K562 (cell line): ENCODE data around the gene NAXE. TPM values are rescaled to one million over a fixed set of nuclear protein-coding genes. Genes with fewer than 3 reads are reported as not detected.

Source experiments
- CAMTA2 ChIP-seq: fragments of 250-450 bp; sonication (Bioruptor Pico); conservative IDR thresholded peaks from 2 replicates; pipeline ENCODE4 v1.5.1; 2022
- GABPB1 ChIP-seq: sonication (generic); formaldehyde crosslinking; IDR thresholded peaks from 2 replicates; pipeline ENCODE4 v1.8.0; 2022; ENCODE audit warnings: mild to moderate bottlenecking, missing genetic modification reagents
- LARP7 ChIP-seq: fragments of 450-650 bp; IDR thresholded peaks from 2 replicates; pipeline ENCODE4 v1.6.1; 2016
- NR2F6 ChIP-seq: fragments of 450-650 bp; formaldehyde crosslinking; IDR thresholded peaks from 2 replicates; pipeline ENCODE4 v1.4.0; 2020; ENCODE audit warnings: mild to moderate bottlenecking
- PHF21A ChIP-seq: fragments of 450-650 bp; IDR thresholded peaks from 2 replicates; pipeline ENCODE4 v1.6.1; 2017; ENCODE audit warnings: low read depth, borderline replicate concordance
- PYGO2 ChIP-seq: fragments of 450-650 bp; IDR thresholded peaks from 2 replicates; pipeline ENCODE4 v1.6.1; 2016; ENCODE audit warnings: mild to moderate bottlenecking, missing genetic modification characterization, moderate library complexity, missing compliant biosample characterization
- RBM15 ChIP-seq: fragments of 200-400 bp; formaldehyde crosslinking; IDR thresholded peaks from 2 replicates; pipeline ENCODE4 v1.6.1; 2018; ENCODE audit warnings: mild to moderate bottlenecking, low read length, moderate library complexity; ENCODE audit not compliant: insufficient read depth
- RBM34 ChIP-seq: fragments of 200-400 bp; formaldehyde crosslinking; IDR thresholded peaks from 2 replicates; pipeline ENCODE4 v1.6.1; 2018; ENCODE audit warnings: low read length, borderline replicate concordance; ENCODE audit not compliant: insufficient read depth
- SAFB2 ChIP-seq: fragments of 200-400 bp; formaldehyde crosslinking; IDR thresholded peaks from 2 replicates; pipeline ENCODE4 v1.6.1; 2018; ENCODE audit warnings: borderline replicate concordance, low read length, low read depth, moderate library complexity; ENCODE audit not compliant: severe bottlenecking
- TEAD4 ChIP-seq, 2 experiments: sonication (generic) in 1 of 2; formaldehyde crosslinking in 1 of 2; IDR thresholded peaks; 2 replicates each; pipeline versions ENCODE4 v1.6.1 to v1.8.0; 2012 to 2022; ENCODE audit warnings: borderline replicate concordance in 1 of 2, inconsistent platforms in 1 of 2, low read length in 1 of 2, mild to moderate bottlenecking in 1 of 2, missing genetic modification reagents in 1 of 2
- THRA ChIP-seq: fragments of 450-650 bp; IDR thresholded peaks from 2 replicates; pipeline ENCODE4 v1.6.1; 2017; ENCODE audit warnings: mild to moderate bottlenecking, moderate library complexity
- THRAP3 ChIP-seq: fragments of 450-650 bp; IDR thresholded peaks from 2 replicates; pipeline ENCODE4 v1.6.1; 2016; ENCODE audit warnings: mild to moderate bottlenecking, inconsistent platforms, borderline replicate concordance
- ZBTB11 ChIP-seq, 3 experiments: fragments of 200-800 bp in 1 of 3; fragments of 250-450 bp in 1 of 3; fragments of 450-650 bp in 1 of 3; sonication (Bioruptor Pico) in 1 of 3; sonication (Bioruptor generic) in 1 of 3; formaldehyde crosslinking in 1 of 3; IDR thresholded peaks; 2 replicates each; pipeline versions ENCODE4 v1.6.1 to v1.8.0; 2016 to 2022; ENCODE audit warnings: mild to moderate bottlenecking in 2 of 3, missing genetic modification characterization in 2 of 3, missing compliant biosample characterization in 1 of 3, moderate library complexity in 1 of 3
- ZNF274 ChIP-seq: IDR thresholded peaks from 2 replicates; pipeline ENCODE4 v1.6.1; 2011; ENCODE audit warnings: low read depth, mild to moderate bottlenecking, low read length, moderate library complexity, borderline replicate concordance
- ZNF324 ChIP-seq: fragments of 250-450 bp; sonication (Bioruptor Pico); IDR thresholded peaks from 2 replicates; pipeline ENCODE4 v1.4.0; 2020; ENCODE audit warnings: mild to moderate bottlenecking
- ZNF695 ChIP-seq: fragments of 450-650 bp; formaldehyde crosslinking; IDR thresholded peaks from 2 replicates; pipeline ENCODE4 v1.4.0; 2020; ENCODE audit warnings: mild to moderate bottlenecking, moderate library complexity
- ZNF785 ChIP-seq: fragments of 250-450 bp; sonication (Bioruptor Pico); IDR thresholded peaks from 2 replicates; pipeline ENCODE4 v1.4.0; 2020; ENCODE audit warnings: mild to moderate bottlenecking
- polyA plus RNA-seq, 8 experiments: library from polyadenylated mRNA; depleted of rRNA in 4 of 8; stranded (reverse) in 5 of 8; unstranded in 3 of 8; fragments of >200 nt; fragmentation: Nextera tagmentation in 2 of 8; fragmentation: Illumina TruSeq in 1 of 8; extraction: Ambion mirVana in 2 of 8; extraction: Trizol in 1 of 8; gene quantifications; 2 replicates each; pipeline versions ENCODE4 v1.2.1 to v1.2.3, GENCODE V29; 2011 to 2014; ENCODE audit warnings: inconsistent platforms in 1 of 8, missing spikeins in 1 of 8
- total RNA-seq, 7 experiments: library from RNA; depleted of rRNA in 6 of 7; stranded (reverse); fragments of >200 nt in 6 of 7; fragmentation: Illumina TruSeq in 2 of 7; extraction: Trizol in 2 of 7; gene quantifications; 2 replicates each; pipeline versions ENCODE4 v1.2.1 to v1.2.3, GENCODE V29; 2011 to 2021; ENCODE audit warnings: low replicate concordance in 1 of 7
- TF ChIP-seq, protein P1 (sequence below): fragments of 250-450 bp; sonication (Bioruptor Pico); IDR thresholded peaks from 2 replicates; pipeline ENCODE4 v1.5.0; 2021; ENCODE audit warnings: mild to moderate bottlenecking, moderate library complexity
- TF ChIP-seq, protein P2 (sequence below): fragments of 250-450 bp; sonication (Bioruptor Pico); IDR thresholded peaks from 2 replicates; pipeline ENCODE4 v1.8.0; 2021; ENCODE audit warnings: moderate library complexity, mild to moderate bottlenecking, inconsistent platforms

Gene NAXE
- total and polyA plus RNA-seq, 9 of the 15 experiments (the other 6 are each of a cell fraction or from before 2014, with no cell fraction given) = 27.3 to 137 (median 90.0) TPM

DNA sequence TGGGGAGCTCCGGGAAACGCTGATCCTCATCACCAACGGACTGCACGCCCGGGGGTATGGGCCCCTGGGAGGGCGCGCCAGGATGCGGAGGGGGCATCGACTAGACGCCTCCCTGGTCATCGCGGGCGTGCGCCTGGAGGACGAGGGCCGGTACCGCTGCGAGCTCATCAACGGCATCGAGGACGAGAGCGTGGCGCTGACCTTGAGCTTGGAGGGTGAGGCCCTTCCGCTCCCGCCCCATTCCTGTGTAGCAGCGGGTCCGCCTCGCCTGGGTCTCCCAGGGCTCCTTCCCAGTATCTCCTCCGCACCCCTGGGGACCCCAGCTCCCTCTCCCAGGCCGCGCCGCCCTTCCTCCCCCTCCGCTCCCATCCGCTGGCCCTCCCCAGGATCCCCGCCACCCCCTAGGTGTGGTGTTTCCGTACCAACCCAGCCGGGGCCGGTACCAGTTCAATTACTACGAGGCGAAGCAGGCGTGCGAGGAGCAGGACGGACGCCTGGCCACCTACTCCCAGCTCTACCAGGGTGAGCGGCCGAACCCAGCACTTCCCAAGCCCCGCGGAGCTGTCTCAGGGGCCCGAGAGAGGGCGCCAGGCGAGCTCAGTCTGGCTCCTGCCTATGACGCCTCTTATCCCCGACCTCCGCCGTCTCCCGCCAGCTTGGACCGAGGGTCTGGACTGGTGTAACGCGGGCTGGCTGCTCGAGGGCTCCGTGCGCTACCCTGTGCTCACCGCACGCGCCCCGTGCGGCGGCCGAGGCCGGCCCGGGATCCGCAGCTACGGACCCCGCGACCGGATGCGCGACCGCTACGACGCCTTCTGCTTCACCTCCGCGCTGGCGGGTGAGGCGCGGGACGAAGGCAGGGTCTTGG lies 32.6 kb downstream of the NAXE start (continued):
- TF ChIP-seq RBM15 (no peak), ZNF324 (CRISPR knock-in tag) (no peak), NR2F6 (CRISPR knock-in tag) (no peak), CAMTA2 (CRISPR knock-in tag) (no peak), RBM34 (no peak), PHF21A (no peak), ZNF695 (CRISPR knock-in tag) (no peak), ZNF274 (no peak), ZBTB11 (CRISPR knock-in tag; IDR thresholded peaks at IDR 0.05) (no peak), GABPB1 (CRISPR knock-in tag) (peak; percentile 69; the same call in 1 of the 2 replicates), THRA (no peak), ZNF785 (CRISPR knock-in tag) (no peak), LARP7 (no peak), TEAD4 (IDR thresholded peaks at IDR 0.05; ENCODE audit: low read length) (no peak), TEAD4 (CRISPR knock-in tag; IDR thresholded peaks at IDR 0.05; ENCODE audit: borderline replicate concordance) (0 out of 2 replicates have a peak, but pooled peaks have one; percentile 38), SAFB2 (no peak), THRAP3 (no peak), PYGO2 (tag) (no peak)
- TF ChIP-seq, protein P1, sequence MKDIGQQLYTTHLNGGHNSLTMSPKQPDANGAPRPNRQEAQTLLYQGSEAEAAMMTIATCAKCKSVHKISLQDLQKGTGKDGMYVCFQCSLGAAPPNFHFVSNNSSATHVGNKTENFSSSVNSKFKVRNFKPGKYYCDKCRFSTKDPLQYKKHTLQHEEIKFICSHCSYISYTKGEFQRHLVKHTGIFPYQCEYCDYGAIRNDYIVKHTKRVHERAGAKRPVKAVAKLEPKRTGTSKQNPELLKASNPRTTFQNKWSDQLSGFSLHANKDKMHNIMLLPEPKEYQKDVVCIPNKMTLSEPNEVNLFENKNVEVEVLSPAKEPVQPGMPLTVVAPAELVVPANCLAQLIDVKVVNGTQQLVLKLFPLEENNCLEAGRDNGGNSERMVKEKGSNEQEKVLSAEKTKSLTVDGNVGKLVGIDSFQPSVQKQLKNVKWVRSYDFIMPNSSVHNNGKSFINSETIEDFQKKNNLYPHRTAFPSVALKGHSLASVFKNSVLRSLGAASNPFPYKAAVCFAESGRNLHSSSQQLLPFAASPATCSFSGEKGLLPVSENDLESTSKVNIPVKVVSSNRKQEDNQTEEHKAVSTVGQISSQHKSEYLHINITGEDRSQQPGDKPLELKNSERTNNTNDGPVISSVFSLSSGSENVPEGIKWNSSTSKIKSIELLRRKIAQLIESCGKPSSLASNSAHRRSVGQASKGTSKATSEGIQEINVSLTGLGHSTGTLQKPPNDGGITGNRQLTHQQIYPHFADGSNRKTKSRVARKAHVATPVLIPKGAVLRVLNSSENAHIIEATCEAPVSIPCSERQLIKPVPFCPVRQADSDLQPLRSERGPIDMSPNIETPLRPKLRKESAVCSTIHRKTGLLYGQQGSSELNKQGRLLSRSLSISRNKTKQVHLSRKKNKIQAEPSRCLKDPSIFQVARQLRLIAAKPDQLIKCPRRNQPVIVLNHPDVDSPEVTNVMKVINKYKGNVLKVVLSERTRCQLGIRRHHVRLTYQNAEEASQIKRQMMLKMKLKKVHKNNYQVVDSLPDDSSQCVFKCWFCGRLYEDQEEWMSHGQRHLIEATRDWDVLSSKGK (CRISPR knock-in tag) = no peak
- TF ChIP-seq, protein P2, sequence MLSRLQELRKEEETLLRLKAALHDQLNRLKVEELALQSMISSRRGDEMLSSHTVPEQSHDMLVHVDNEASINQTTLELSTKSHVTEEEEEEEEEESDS = no peak
